A549 (cell line): ENCODE measurements around the gene TMEM145. TPM values are rescaled to one million over a fixed set of nuclear protein-coding genes. Genes with fewer than 3 reads are reported as not detected.

Experiments
- ATAC-seq, 2 experiments: fragments of 200-7000 bp in 1 of 2; fragments of >200 bp in 1 of 2; cut with Nextera tagmentation in 1 of 2; cut with Tn5 transposase in 1 of 2; 3 replicates each; pipeline versions ENCODE4 v1.8.0 to v1.9.1; 2018 to 2020; ENCODE audit warnings: mild to moderate bottlenecking in 1 of 2, moderate library complexity in 1 of 2
- CTCF ChIA-PET: fragments of 300-600 bp; sonication (Branson Sonifier 250); formaldehyde crosslinking; extraction: SDS; loops from one replicate; lab custom pipeline; 2021; ENCODE audit warnings: antibody characterized with exemption, inconsistent platforms; lab: Yijun Ruan, JAX
- POLR2A ChIA-PET: fragments of 350-600 bp; formaldehyde crosslinking; extraction: SDS; loops from one replicate; lab custom pipeline; 2021; ENCODE audit warnings: antibody characterized with exemption, inconsistent platforms; lab: Yijun Ruan, JAX
- DNase-seq, 2 experiments: peaks; one replicate each; pipeline versions ENCODE4 v3.0.0 to v3.0.0-alpha.2; 2011 to 2016; ENCODE audit warnings: low read depth in 1 of 2, low spot score in 1 of 2
- FAIRE-seq: peaks from 2 replicates; lab custom pipeline; 2011; peaks lifted over from hg19 to GRCh38; lab: Jason Lieb, UNC
- H3K27ac ChIP-seq, 2 experiments: fragments of >200 bp; sonication (Bioruptor Twin); formaldehyde crosslinking; 3 replicates each; pipeline ENCODE4 v1.5.1; 2016 to 2017
- H3K4me1 ChIP-seq: fragments of >200 bp; sonication (Bioruptor Twin); formaldehyde crosslinking; 3 replicates; pipeline ENCODE4 v1.6.1; 2016
- H3K4me2 ChIP-seq: fragments of >200 bp; sonication (Bioruptor Twin); formaldehyde crosslinking; 3 replicates; pipeline ENCODE4 v1.6.1; 2016
- H3K4me3 ChIP-seq: fragments of >200 bp; sonication (Bioruptor Twin); formaldehyde crosslinking; 3 replicates; pipeline ENCODE4 v1.5.1; 2016
- H3K9me3 ChIP-seq: fragments of >200 bp; sonication (Bioruptor Twin); formaldehyde crosslinking; 3 replicates; pipeline ENCODE4 v1.6.1; 2016
- BHLHE40 ChIP-seq: IDR thresholded peaks from 2 replicates; pipeline ENCODE4 v1.6.1; 2012; ENCODE audit warnings: low read depth, low read length, inconsistent platforms
- CBX8 ChIP-seq: fragments of 200-600 bp; sonication (generic); IDR thresholded peaks from 2 replicates; pipeline ENCODE4 v1.6.1; 2016
- CEBPB ChIP-seq, 2 experiments: fragments of >200 bp in 1 of 2; sonication (Bioruptor Twin) in 1 of 2; formaldehyde crosslinking in 1 of 2; IDR thresholded peaks; 2 replicates each; pipeline ENCODE4 v1.6.1; 2012 to 2016
- CHD4 ChIP-seq: fragments of 200-600 bp; sonication (generic); IDR thresholded peaks from 2 replicates; pipeline ENCODE4 v1.6.1; 2016; ENCODE audit warnings: antibody characterized with exemption, mild to moderate bottlenecking, borderline replicate concordance
- CTCF ChIP-seq: fragments of >200 bp; sonication (Bioruptor Twin); formaldehyde crosslinking; IDR thresholded peaks from 3 replicates; pipeline ENCODE4 v1.5.1; 2016
- E2F6 ChIP-seq: IDR thresholded peaks from 2 replicates; pipeline ENCODE4 v1.6.1; 2012; ENCODE audit warnings: low read depth, borderline replicate concordance
- FOSL2 ChIP-seq, 2 experiments: fragments of 450-650 bp in 1 of 2; fragments of >200 bp in 1 of 2; sonication (Bioruptor Twin) in 1 of 2; formaldehyde crosslinking; IDR thresholded peaks; 2 replicates each; pipeline versions ENCODE4 v1.5.0 to v1.6.1; 2016 to 2020; ENCODE audit warnings: mild to moderate bottlenecking in 1 of 2, moderate library complexity in 1 of 2
- HES2 ChIP-seq: fragments of >200 bp; sonication (Bioruptor Twin); formaldehyde crosslinking; IDR thresholded peaks from 2 replicates; pipeline ENCODE4 v1.6.1; 2016
- HOXA7 ChIP-seq: fragments of 250-450 bp; sonication (Bioruptor Pico); IDR thresholded peaks from 2 replicates; pipeline ENCODE4 v1.5.0; 2020; ENCODE audit warnings: mild to moderate bottlenecking, moderate library complexity
- JUNB ChIP-seq: fragments of >200 bp; sonication (Bioruptor Twin); formaldehyde crosslinking; IDR thresholded peaks from 2 replicates; pipeline ENCODE4 v1.6.1; 2016
- MAX ChIP-seq: IDR thresholded peaks from 2 replicates; pipeline ENCODE4 v1.6.1; 2012
- MAZ ChIP-seq: fragments of 150-350 bp; IDR thresholded peaks from 2 replicates; pipeline ENCODE4 v1.6.1; 2014; ENCODE audit warnings: antibody characterized with exemption, low read depth, low read length, borderline replicate concordance
- MYC ChIP-seq: IDR thresholded peaks from 2 replicates; pipeline ENCODE4 v1.6.1; 2012; ENCODE audit warnings: mild to moderate bottlenecking, inconsistent platforms, low read length, improper control_type of control experiment, borderline replicate concordance
- NFE2L2 ChIP-seq: fragments of 150-350 bp; conservative IDR thresholded peaks from 2 replicates; pipeline ENCODE4 v1.6.1; 2014; ENCODE audit warnings: low read length
- PHF8 ChIP-seq: fragments of 200-600 bp; sonication (generic); IDR thresholded peaks from 2 replicates; pipeline ENCODE4 v1.6.1; 2016; ENCODE audit warnings: low read depth, mild to moderate bottlenecking, antibody characterized with exemption, moderate library complexity, borderline replicate concordance
- POLR2AphosphoS2 ChIP-seq: conservative IDR thresholded peaks from 2 replicates; pipeline ENCODE4 v1.6.1; 2012; ENCODE audit warnings: low read length, improper control_type of control experiment, inconsistent platforms
- RAD21 ChIP-seq, 2 experiments: fragments of >200 bp in 1 of 2; sonication (Bioruptor Twin) in 1 of 2; formaldehyde crosslinking in 1 of 2; IDR thresholded peaks in 1 of 2; conservative IDR thresholded peaks in 1 of 2; 2 replicates in 1 of 2; 3 replicates in 1 of 2; pipeline ENCODE4 v1.6.1; 2012 to 2018; ENCODE audit warnings: inconsistent platforms in 1 of 2
- RNF2 ChIP-seq: fragments of 200-600 bp; sonication (generic); IDR thresholded peaks from 2 replicates; pipeline ENCODE4 v1.6.1; 2016; ENCODE audit warnings: low read depth, mild to moderate bottlenecking, antibody characterized with exemption, moderate library complexity, borderline replicate concordance
- SREBF2 ChIP-seq: fragments of 450-650 bp; IDR thresholded peaks from 2 replicates; pipeline ENCODE4 v1.6.1; 2014; ENCODE audit warnings: mild to moderate bottlenecking, moderate library complexity
- TFCP2L1 ChIP-seq: fragments of 250-450 bp; sonication (Bioruptor Pico); IDR thresholded peaks from 2 replicates; pipeline ENCODE4 v1.5.0; 2021; ENCODE audit warnings: mild to moderate bottlenecking
- TP53 ChIP-seq: fragments of 250-450 bp; sonication (Bioruptor Pico); IDR thresholded peaks from 2 replicates; pipeline ENCODE4 v1.5.0; 2021; ENCODE audit warnings: mild to moderate bottlenecking, moderate library complexity
- ZNF302 ChIP-seq: fragments of 250-450 bp; sonication (Bioruptor Pico); IDR thresholded peaks from 2 replicates; pipeline ENCODE4 v1.9.0; 2021; ENCODE audit warnings: inconsistent platforms, mild to moderate bottlenecking, moderate library complexity
- whole genome bisulfite sequencing: methylation state at CpG from one replicate; pipeline ENCODE4 v1.1.6; 2017; ENCODE audit errors: missing lambda C conversion rate; 5-methylcytosine and 5-hydroxymethylcytosine counted together
- polyA plus RNA-seq, 4 experiments: library from polyadenylated mRNA; depleted of rRNA in 3 of 4; stranded (reverse); fragments of >200 nt; fragmentation: RNase III in 1 of 4; extraction: RNeasy Plus Mini Kit Qiagen cat#74134 plus additional on column Dnase treatment in 1 of 4; gene quantifications; 2 replicates in 3 of 4; 3 replicates in 1 of 4; pipeline ENCODE4 v1.2.3, GENCODE V29; 2011 to 2017
- TF ChIP-seq, protein P1 (sequence below): fragments of 150-350 bp; IDR thresholded peaks from 2 replicates; pipeline ENCODE4 v1.6.1; 2014; ENCODE audit warnings: low read depth, mild to moderate bottlenecking, low read length

The TMEM145 gene
- polyA plus RNA-seq, 2 of the 4 experiments (the other 2 are of a cell fraction) = 0.71 to 3.6 TPM

- no peak for TF ChIP-seq E2F6
- TF ChIP-seq, all 56 proteins: peak for 0
- WGBS = 94% methylated on average over 35 of the region's 35 CpGs
- CTCF ChIA-PET = interaction anchor here (0.8 to 14.6 kb wide), 6 partner anchors 9 to 129 kb away, joined by 3 to 373 read pairs (median 14); partner anchors contain the start of gene GSK3A
- POLR2A ChIA-PET = no interaction called here
- ATAC-seq = no peak
- peak overlapping the region; percentile 87 to 94; a peak in 4 of 6 replicates for H3K27ac ChIP-seq
- H3K4me1 ChIP-seq = peaks cover 28% of the 10 kb centered on the region
- no peak overlapping the region for H3K4me2 ChIP-seq
- H3K4me3 ChIP-seq = no peak overlapping the region
- no peak for FAIRE-seq
- H3K9me3 ChIP-seq = no peaks in the 10 kb centered on the region
- no peak for DNase-seq
These were observed 41.1 kb upstream of the TMEM145 start for GRCh38 chr19:42271861-42272534.

GRCh38 chr19:42272535-42272897 is 40.6 kb upstream of the TMEM145 start:
- H3K4me1 ChIP-seq = peaks cover 23% of the 10 kb centered on the region

DNA sequence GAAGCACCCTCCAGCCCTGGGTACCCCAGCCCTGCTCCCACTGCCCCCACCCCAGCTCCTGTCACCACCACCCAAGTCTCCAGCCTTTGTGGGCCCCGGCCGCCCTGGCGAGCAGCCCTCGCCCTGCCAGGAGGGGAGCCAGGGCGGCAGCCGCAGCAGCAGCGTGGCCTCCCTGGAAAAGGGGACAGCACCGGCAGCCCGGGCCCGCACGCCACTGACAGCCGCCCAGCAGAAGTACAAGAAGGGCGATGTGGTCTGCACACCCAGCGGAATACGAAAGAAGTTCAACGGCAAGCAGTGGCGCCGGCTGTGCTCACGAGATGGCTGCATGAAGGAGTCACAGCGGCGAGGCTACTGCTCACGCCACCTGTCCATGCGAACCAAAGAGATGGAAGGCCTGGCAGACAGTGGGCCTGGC is 40.1 kb upstream of the TMEM145 start:
- no peaks in the 10 kb centered on the region for H3K9me3 ChIP-seq
- FAIRE-seq (no peak), ATAC-seq (no peak), DNase-seq (no peak)
- H3K4me2 ChIP-seq = no peak overlapping the region
- H3K4me3 ChIP-seq = no peak overlapping the region
- 97% methylated on average over 23 of the region's 23 CpGs for WGBS
- CTCF ChIA-PET = interaction anchor here (0.6 to 14.6 kb wide), 6 partner anchors 8 to 164 kb away, joined by 3 to 373 read pairs (median 4); partner anchors contain the start of gene GSK3A
- no peak overlapping the region for H3K27ac ChIP-seq
- peaks cover 25% of the 10 kb centered on the region for H3K4me1 ChIP-seq
- POLR2A ChIA-PET = no interaction called here
- no peak for TF ChIP-seq BHLHE40
- TF ChIP-seq MYC = no peak
- TF ChIP-seq E2F6 = no peak
- TF ChIP-seq RNF2 = no peak
- TF ChIP-seq CHD4 = no peak
- no peak for TF ChIP-seq HES2
- no peak for TF ChIP-seq POLR2AphosphoS2
- no peak for TF ChIP-seq CBX8
- TF ChIP-seq CTCF = no peak
- no peak for TF ChIP-seq SREBF2
- TF ChIP-seq HOXA7 (CRISPR knock-in tag) = no peak
- TF ChIP-seq MAX = no peak
- TF ChIP-seq FOSL2 (IDR thresholded peaks at IDR 0.05) = no peak
- no peak for TF ChIP-seq FOSL2 (CRISPR knock-in tag; IDR thresholded peaks at IDR 0.05)

More at GRCh38 chr19:42272535-42272897, 40.6 kb upstream of the TMEM145 start:
- no peaks in the 10 kb centered on the region for H3K9me3 ChIP-seq
- no peak for DNase-seq
- WGBS = 87% methylated on average over 9 of the region's 9 CpGs
- ATAC-seq = no peak
- TF ChIP-seq RAD21 (conservative IDR thresholded peaks at IDR 0.05 in 1 of 2, IDR thresholded peaks at IDR 0.05 in 1 of 2) (no peak), CEBPB (IDR thresholded peaks at IDR 0.05) (no peak), ZNF302 (CRISPR knock-in tag) (no peak), TFCP2L1 (CRISPR knock-in tag) (no peak), NFE2L2 (no peak), PHF8 (no peak), JUNB (no peak), MAZ (no peak), CTCF (no peak), TP53 (CRISPR knock-in tag) (no peak)
- TF ChIP-seq, protein P1, sequence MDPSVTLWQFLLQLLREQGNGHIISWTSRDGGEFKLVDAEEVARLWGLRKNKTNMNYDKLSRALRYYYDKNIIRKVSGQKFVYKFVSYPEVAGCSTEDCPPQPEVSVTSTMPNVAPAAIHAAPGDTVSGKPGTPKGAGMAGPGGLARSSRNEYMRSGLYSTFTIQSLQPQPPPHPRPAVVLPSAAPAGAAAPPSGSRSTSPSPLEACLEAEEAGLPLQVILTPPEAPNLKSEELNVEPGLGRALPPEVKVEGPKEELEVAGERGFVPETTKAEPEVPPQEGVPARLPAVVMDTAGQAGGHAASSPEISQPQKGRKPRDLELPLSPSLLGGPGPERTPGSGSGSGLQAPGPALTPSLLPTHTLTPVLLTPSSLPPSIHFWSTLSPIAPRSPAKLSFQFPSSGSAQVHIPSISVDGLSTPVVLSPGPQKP = no peak
- TF ChIP-seq, all 56 proteins: peak for 0
- no peak for FAIRE-seq
- no peak overlapping the region for H3K4me3 ChIP-seq
- H3K27ac ChIP-seq = no peak overlapping the region
- no peak overlapping the region for H3K4me2 ChIP-seq
- ChIA-PET CTCF (interaction anchor here (0.6 to 14.6 kb wide), 6 partner anchors 8 to 129 kb away, joined by 3 to 373 read pairs (median 12); partner anchors contain the start of gene GSK3A), POLR2A (no interaction called here)
